ENCODE data around the gene PNPLA6.
A peak's percentile ranks its signal among the peaks of the same experiment; 100 is the strongest.
"Not testable (repeated sequence)": the region's sequence is repeated elsewhere in the genome, so short reads cannot be mapped to it uniquely, and the experiment has no call there.

Gene PNPLA6

GRCh38 chr19:7529246-7529600, 6.3 kb upstream of the PNPLA6 start:
- Mint-ChIP-seq H3K4me3 (no peak overlapping the region), H3K27ac (ENCODE audit: low read depth) (no peak overlapping the region), H3K27me3 (no peaks in the 10 kb centered on the region), H3K9me3 (no peaks in the 10 kb centered on the region), H3K36me3 (ENCODE audit: insufficient read depth) (peaks cover 11% of the 10 kb centered on the region), H3K4me1 (peaks cover 5% of the 10 kb centered on the region)
- ATAC-seq (replicated peaks; ENCODE audit: extremely low read depth, poor library complexity, severe bottlenecking) (no peak), DNase-seq (ENCODE audit: low spot score in 2 of 2) (no peak)

- ATAC-seq (replicated peaks; ENCODE audit: extremely low read depth, poor library complexity, severe bottlenecking) (no peak), DNase-seq (ENCODE audit: low spot score in 2 of 2) (no peak)
- Mint-ChIP-seq H3K4me1 (peaks cover 11% of the 10 kb centered on the region), H3K9me3 (no peaks in the 10 kb centered on the region), H3K36me3 (ENCODE audit: insufficient read depth) (peaks cover 10% of the 10 kb centered on the region), H3K4me3 (no peak overlapping the region), H3K27ac (ENCODE audit: low read depth) (no peak overlapping the region), H3K27me3 (no peaks in the 10 kb centered on the region)
Observed at GRCh38 chr19:7529610-7530490, 5.7 kb upstream of the PNPLA6 start.

- H3K27ac Mint-ChIP-seq (ENCODE audit: low read depth), result peak overlapping the region; percentile 87
- ATAC-seq (replicated peaks; ENCODE audit: extremely low read depth, poor library complexity, severe bottlenecking) (no peak), DNase-seq (ENCODE audit: low spot score in 2 of 2) (no peak)
- peaks cover 24% of the 10 kb centered on the region for H3K4me1 Mint-ChIP-seq
- no peaks in the 10 kb centered on the region for H3K27me3 Mint-ChIP-seq
- H3K36me3 Mint-ChIP-seq (ENCODE audit: insufficient read depth), result peaks cover 12% of the 10 kb centered on the region
- H3K4me3 Mint-ChIP-seq, result peak overlapping the region; percentile 94
- no peaks in the 10 kb centered on the region for H3K9me3 Mint-ChIP-seq
Observed at GRCh38 chr19:7533281-7533885, 2.1 kb upstream of the PNPLA6 start.

GRCh38 chr19:7533925-7534480, 1.5 kb upstream of the PNPLA6 start:
- Mint-ChIP-seq H3K27ac (ENCODE audit: low read depth) (peak overlapping the region; percentile 87), H3K36me3 (ENCODE audit: insufficient read depth) (peaks cover 14% of the 10 kb centered on the region), H3K4me3 (peak overlapping the region; percentile 94), H3K4me1 (peaks cover 24% of the 10 kb centered on the region), H3K9me3 (no peaks in the 10 kb centered on the region), H3K27me3 (no peaks in the 10 kb centered on the region)
- ATAC-seq (replicated peaks; ENCODE audit: extremely low read depth, poor library complexity, severe bottlenecking) (peak; percentile 65), DNase-seq (ENCODE audit: low spot score in 2 of 2) (peak; percentile 58 to 64)

- Mint-ChIP-seq H3K9me3 (no peaks in the 10 kb centered on the region), H3K4me1 (peaks cover 24% of the 10 kb centered on the region), H3K36me3 (ENCODE audit: insufficient read depth) (peaks cover 15% of the 10 kb centered on the region), H3K27me3 (no peaks in the 10 kb centered on the region), H3K27ac (ENCODE audit: low read depth) (peak overlapping the region; percentile 87), H3K4me3 (peak overlapping the region; percentile 94)
- DNase-seq (ENCODE audit: low spot score in 2 of 2), result no peak
- ATAC-seq (replicated peaks; ENCODE audit: extremely low read depth, poor library complexity, severe bottlenecking), result peak; percentile 42
Observed at GRCh38 chr19:7534531-7535046, 928 bp upstream of the PNPLA6 start.

GRCh38 chr19:7535998-7536695, 630 bp downstream of the PNPLA6 start:
- ATAC-seq (replicated peaks; ENCODE audit: extremely low read depth, poor library complexity, severe bottlenecking) (peak; percentile 0), DNase-seq (ENCODE audit: low spot score in 2 of 2) (no peak)
- peaks cover 28% of the 10 kb centered on the region for H3K4me1 Mint-ChIP-seq
- H3K27ac Mint-ChIP-seq (ENCODE audit: low read depth), result peak overlapping the region; percentile 87
- H3K36me3 Mint-ChIP-seq (ENCODE audit: insufficient read depth), result peaks cover 18% of the 10 kb centered on the region
- no peaks in the 10 kb centered on the region for H3K27me3 Mint-ChIP-seq
- no peaks in the 10 kb centered on the region for H3K9me3 Mint-ChIP-seq
- peak overlapping the region; percentile 94 for H3K4me3 Mint-ChIP-seq

- peaks cover 24% of the 10 kb centered on the region for H3K4me1 Mint-ChIP-seq
- H3K4me3 Mint-ChIP-seq; DNase-seq (ENCODE audit: low spot score in 2 of 2); H3K27me3 Mint-ChIP-seq; ATAC-seq (replicated peaks; ENCODE audit: extremely low read depth, poor library complexity, severe bottlenecking); H3K27ac Mint-ChIP-seq (ENCODE audit: low read depth); H3K9me3 Mint-ChIP-seq: not testable (repeated sequence)
- H3K36me3 Mint-ChIP-seq (ENCODE audit: insufficient read depth), result peaks cover 19% of the 10 kb centered on the region
Observed at GRCh38 chr19:7538990-7539389, 3.5 kb downstream of the PNPLA6 start.

- ATAC-seq (replicated peaks; ENCODE audit: extremely low read depth, poor library complexity, severe bottlenecking) (no peak), DNase-seq (ENCODE audit: low spot score in 2 of 2) (no peak)
- Mint-ChIP-seq H3K9me3 (no peaks in the 10 kb centered on the region), H3K36me3 (ENCODE audit: insufficient read depth) (peaks cover 15% of the 10 kb centered on the region), H3K4me3 (no peak overlapping the region), H3K27ac (ENCODE audit: low read depth) (no peak overlapping the region), H3K4me1 (peaks cover 17% of the 10 kb centered on the region), H3K27me3 (no peaks in the 10 kb centered on the region)
Observed at GRCh38 chr19:7539827-7540425, 4.4 kb downstream of the PNPLA6 start.

GRCh38 chr19:7540761-7541474, 5.4 kb downstream of the PNPLA6 start:
- no peaks in the 10 kb centered on the region for H3K9me3 Mint-ChIP-seq
- no peak overlapping the region for H3K27ac Mint-ChIP-seq (ENCODE audit: low read depth)
- DNase-seq (ENCODE audit: low spot score in 2 of 2), result no peak
- H3K36me3 Mint-ChIP-seq (ENCODE audit: insufficient read depth), result peaks cover 13% of the 10 kb centered on the region
- H3K27me3 Mint-ChIP-seq, result no peaks in the 10 kb centered on the region
- no peak overlapping the region for H3K4me3 Mint-ChIP-seq
- ATAC-seq (replicated peaks; ENCODE audit: extremely low read depth, poor library complexity, severe bottlenecking), result no peak
- peaks cover 20% of the 10 kb centered on the region for H3K4me1 Mint-ChIP-seq

- Mint-ChIP-seq H3K4me3 (no peak overlapping the region), H3K9me3 (no peaks in the 10 kb centered on the region), H3K27me3 (no peaks in the 10 kb centered on the region), H3K27ac (ENCODE audit: low read depth) (no peak overlapping the region), H3K4me1 (peaks cover 20% of the 10 kb centered on the region), H3K36me3 (ENCODE audit: insufficient read depth) (peaks cover 14% of the 10 kb centered on the region)
- DNase-seq (ENCODE audit: low spot score in 2 of 2), result no peak
- no peak for ATAC-seq (replicated peaks; ENCODE audit: extremely low read depth, poor library complexity, severe bottlenecking)
Observed at GRCh38 chr19:7541475-7541824, 5.9 kb downstream of the PNPLA6 start.

- Mint-ChIP-seq H3K4me1 (peaks cover 15% of the 10 kb centered on the region), H3K27me3 (no peaks in the 10 kb centered on the region), H3K9me3 (no peaks in the 10 kb centered on the region), H3K4me3 (no peak overlapping the region), H3K36me3 (ENCODE audit: insufficient read depth) (peaks cover 14% of the 10 kb centered on the region), H3K27ac (ENCODE audit: low read depth) (no peak overlapping the region)
- ATAC-seq (replicated peaks; ENCODE audit: extremely low read depth, poor library complexity, severe bottlenecking) (no peak), DNase-seq (ENCODE audit: low spot score in 2 of 2) (no peak)
Observed at GRCh38 chr19:7541828-7542443, 6.4 kb downstream of the PNPLA6 start.

All from central memory CD8-positive, alpha-beta T cell (primary cell).